ENCODE data around the gene ATG4A. TPM values are rescaled to one million over a fixed set of nuclear protein-coding genes. Genes with fewer than 3 reads are reported as not detected.

ATG4A gene, protein sequence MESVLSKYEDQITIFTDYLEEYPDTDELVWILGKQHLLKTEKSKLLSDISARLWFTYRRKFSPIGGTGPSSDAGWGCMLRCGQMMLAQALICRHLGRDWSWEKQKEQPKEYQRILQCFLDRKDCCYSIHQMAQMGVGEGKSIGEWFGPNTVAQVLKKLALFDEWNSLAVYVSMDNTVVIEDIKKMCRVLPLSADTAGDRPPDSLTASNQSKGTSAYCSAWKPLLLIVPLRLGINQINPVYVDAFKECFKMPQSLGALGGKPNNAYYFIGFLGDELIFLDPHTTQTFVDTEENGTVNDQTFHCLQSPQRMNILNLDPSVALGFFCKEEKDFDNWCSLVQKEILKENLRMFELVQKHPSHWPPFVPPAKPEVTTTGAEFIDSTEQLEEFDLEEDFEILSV
- 10 to 100 TPM in 2 of 8 experiments, 1 to 10 TPM in 6; 5.0 to 29.7 (median 8.4) TPM for total RNA-seq

DNA sequence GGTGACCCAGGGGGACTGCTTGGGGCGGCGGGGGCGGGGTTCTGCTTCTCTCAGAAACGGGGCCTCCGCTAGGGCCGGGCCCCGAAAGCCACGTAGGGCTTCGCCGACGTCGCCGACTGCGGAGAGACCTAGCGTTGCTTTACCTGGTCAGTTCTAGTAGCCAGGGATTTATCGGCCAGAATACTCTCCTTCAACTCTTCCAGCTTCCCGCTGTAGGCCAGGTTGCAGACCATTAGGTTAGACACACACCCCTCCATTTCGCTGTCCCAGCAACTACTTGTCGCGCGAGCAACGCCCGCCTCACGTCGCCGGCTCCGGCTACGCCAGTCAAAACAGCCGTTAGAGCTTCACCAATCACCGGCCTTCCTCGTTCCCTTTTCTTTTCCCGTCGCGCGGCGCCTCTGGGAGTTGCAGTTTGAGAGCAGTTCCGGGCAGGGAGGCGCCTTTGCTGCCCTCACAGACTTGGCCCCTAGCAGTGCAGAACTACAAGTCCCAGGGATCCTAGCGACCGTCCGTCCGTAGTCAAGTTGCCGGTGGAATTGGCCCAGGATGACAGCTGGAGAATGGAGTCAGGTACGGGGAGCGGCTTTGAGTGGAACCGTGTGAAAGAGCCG, at the start of gene ATG4A, which contains the start of gene PSMD10:
TSS of gene ATG4A (plus strand) at position 515 of the 614 bp plus-strand sequence. CDS start at position 564, 49 bp downstream.
TSS of gene PSMD10 (minus strand) at position 279 of the 614 bp plus-strand sequence. CDS start at position 257, 22 bp downstream.
- ATAC-seq (replicated peaks in 6 of 8) = peak; percentile 93 to 98 (median 97)
- in situ Hi-C loops (cut with MboI; ENCODE audit: low pct_unique_long_range_greater_than_20kb in 2 of 9, low sequenced_read_pairs in 9 of 9, unreplicated experiment in 9 of 9) = no loop called here
- peak within 1 kb of the TSS; percentile 76 to 84 for H3K27ac ChIP-seq
- H3K4me3 ChIP-seq = peak within 1 kb of the TSS; percentile 44 to 99 (median 56)
- WGBS, 10 experiments = 0 to 57% (median 10%) methylated on average over 1 to 28 of the region's 47 CpGs; no CpG with 5 or more reads in 7 of the 10 experiments
- H3K4me1 ChIP-seq (replicated peaks in 1 of 2) = no peaks in the 10 kb centered on the region

DNA sequence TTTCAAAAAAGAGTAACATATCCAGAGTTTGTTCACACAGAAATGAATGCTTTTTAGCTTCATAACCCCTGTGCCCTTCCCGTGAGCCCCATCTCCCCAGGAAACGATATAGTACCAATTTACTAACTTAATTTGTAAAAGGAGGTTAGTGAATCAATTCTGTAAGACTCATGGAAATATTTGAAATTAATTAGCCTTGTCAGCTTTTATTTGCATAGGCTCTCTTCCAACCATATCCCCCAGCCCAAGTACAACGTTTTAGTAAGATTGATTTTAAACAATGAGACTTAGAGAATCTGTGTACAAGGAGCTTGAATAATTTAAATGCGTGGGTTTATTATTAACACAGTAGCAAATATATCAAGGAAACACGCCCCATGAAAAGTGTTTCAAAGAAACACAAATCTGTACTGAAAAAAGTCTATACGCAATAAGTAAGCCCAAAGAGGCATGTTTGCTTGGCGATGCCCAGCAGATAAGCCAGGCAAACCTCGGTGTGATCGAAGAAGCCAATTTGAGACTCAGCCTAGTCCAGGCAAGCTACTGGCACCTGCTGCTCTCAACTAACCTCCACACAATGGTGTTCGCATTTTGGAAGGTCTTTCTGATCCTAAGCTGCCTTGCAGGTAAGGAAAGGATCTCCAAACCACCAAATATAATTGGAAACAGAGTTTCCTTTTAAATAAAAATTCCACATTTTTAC, 46.9 kb upstream of the ATG4A start, which contains the start of gene VSIG1:
TSS of gene VSIG1 (plus strand) at position 512 of the 703 bp plus-strand sequence. CDS start at position 578, 66 bp downstream.
- ATAC-seq (replicated peaks in 6 of 8) = no peak
- H3K4me1 ChIP-seq (replicated peaks in 1 of 2) = no peaks in the 10 kb centered on the region
- H3K4me3 ChIP-seq = no peak within 1 kb of the TSS
- in situ Hi-C loops (cut with MboI; ENCODE audit: low pct_unique_long_range_greater_than_20kb in 2 of 9, low sequenced_read_pairs in 9 of 9, unreplicated experiment in 9 of 9) = no loop called here
- H3K27ac ChIP-seq = no peak within 1 kb of the TSS
- 48 to 100% (median 74%) methylated on average over 1 to 10 of the region's 10 CpGs; no CpG with 5 or more reads in 5 of the 10 experiments for WGBS, 10 experiments

- ATAC-seq (replicated peaks in 6 of 8) = no peak
These were observed 41.9 kb upstream of the ATG4A start for GRCh38 chrX:108049649-108050048.

DNA sequence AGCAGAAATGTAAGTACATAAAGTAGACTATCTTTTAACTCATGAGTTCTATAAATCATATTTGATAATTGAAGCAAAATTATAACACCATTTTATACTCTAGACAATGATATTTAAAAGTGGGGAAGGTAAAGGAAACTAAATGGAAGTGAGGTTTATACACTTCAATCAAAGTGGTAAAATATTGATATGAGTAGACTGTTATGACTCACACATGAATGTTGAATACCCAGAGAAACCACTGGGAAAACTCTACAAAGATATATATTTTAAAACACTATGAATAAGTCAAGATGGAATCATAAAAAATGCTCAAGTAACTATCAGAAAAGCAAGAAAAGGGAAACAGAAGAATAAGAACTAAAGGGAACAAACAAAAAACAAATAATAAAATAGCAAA, 38.4 kb upstream of the ATG4A start:
- no peak overlapping the region for H3K4me3 ChIP-seq
- ATAC-seq (replicated peaks in 6 of 8) = no peak
- in situ Hi-C loops (cut with MboI; ENCODE audit: low pct_unique_long_range_greater_than_20kb in 2 of 9, low sequenced_read_pairs in 9 of 9, unreplicated experiment in 9 of 9) = no loop called here
- H3K27ac ChIP-seq = no peak overlapping the region
- no peaks in the 10 kb centered on the region for H3K4me1 ChIP-seq (replicated peaks in 1 of 2)

More at GRCh38 chrX:108049649-108050048, 41.9 kb upstream of the ATG4A start:
- in situ Hi-C loops (cut with MboI; ENCODE audit: low pct_unique_long_range_greater_than_20kb in 2 of 9, low sequenced_read_pairs in 9 of 9, unreplicated experiment in 9 of 9) = no loop called here
- 0 to 100% (median 67%) methylated on average over 1 of the region's 1 CpG; no CpG with 5 or more reads in 7 of the 10 experiments for WGBS, 10 experiments
- Histone ChIP-seq H3K4me1 (replicated peaks in 1 of 2) (no peaks in the 10 kb centered on the region), H3K4me3 (no peak overlapping the region), H3K27ac (no peak overlapping the region)

GRCh38 chrX:108055546-108055945, 36.0 kb upstream of the ATG4A start:
- no peak overlapping the region for H3K27ac ChIP-seq
- H3K4me1 ChIP-seq (replicated peaks in 1 of 2) = no peaks in the 10 kb centered on the region
- in situ Hi-C loops (cut with MboI; ENCODE audit: low pct_unique_long_range_greater_than_20kb in 2 of 9, low sequenced_read_pairs in 9 of 9, unreplicated experiment in 9 of 9) = no loop called here
- ATAC-seq (replicated peaks in 6 of 8) = no peak
- H3K4me3 ChIP-seq = no peak overlapping the region

DNA sequence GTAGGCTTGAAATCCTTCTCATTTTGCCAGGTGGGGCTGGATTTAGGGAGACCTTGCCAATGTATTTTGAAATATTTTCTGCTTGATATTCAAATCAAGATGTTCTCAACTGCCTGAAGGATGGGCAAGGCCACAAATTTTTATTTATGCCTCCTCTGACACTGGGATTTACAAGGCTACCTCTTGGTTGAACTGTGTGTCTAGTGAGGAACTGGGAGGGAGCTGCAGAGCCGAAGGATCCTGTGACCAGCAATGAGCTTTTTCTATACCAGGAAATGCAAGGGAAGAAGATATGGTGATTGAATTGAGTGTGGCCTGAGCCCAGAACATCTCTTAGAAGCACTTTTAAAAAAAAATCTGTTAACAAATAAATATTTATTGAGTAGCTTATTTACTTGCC, 31.8 kb upstream of the ATG4A start:
- ATAC-seq (replicated peaks in 6 of 8) = peak in 3 of 8 experiments; percentile 82 to 95 (median 95)
- WGBS, 10 experiments = 43% methylated on average over 1 of the region's 1 CpG; no CpG with 5 or more reads in 9 of the 10 experiments
- H3K27ac ChIP-seq = no peak overlapping the region
- in situ Hi-C loops (cut with MboI; ENCODE audit: low pct_unique_long_range_greater_than_20kb in 2 of 9, low sequenced_read_pairs in 9 of 9, unreplicated experiment in 9 of 9) = no loop called here
- H3K4me1 ChIP-seq (replicated peaks in 1 of 2) = no peaks in the 10 kb centered on the region
- H3K4me3 ChIP-seq = no peak overlapping the region

GRCh38 chrX:108064001-108064400, 27.6 kb upstream of the ATG4A start:
- Histone ChIP-seq H3K4me1 (replicated peaks in 1 of 2) (no peaks in the 10 kb centered on the region), H3K27ac (no peak overlapping the region), H3K4me3 (no peak overlapping the region)
- in situ Hi-C loops (cut with MboI; ENCODE audit: low pct_unique_long_range_greater_than_20kb in 2 of 9, low sequenced_read_pairs in 9 of 9, unreplicated experiment in 9 of 9) = no loop called here
- no peak for ATAC-seq (replicated peaks in 6 of 8)
- WGBS, 10 experiments = 14 to 40% methylated on average over 1 of the region's 1 CpG; no CpG with 5 or more reads in 8 of the 10 experiments

DNA sequence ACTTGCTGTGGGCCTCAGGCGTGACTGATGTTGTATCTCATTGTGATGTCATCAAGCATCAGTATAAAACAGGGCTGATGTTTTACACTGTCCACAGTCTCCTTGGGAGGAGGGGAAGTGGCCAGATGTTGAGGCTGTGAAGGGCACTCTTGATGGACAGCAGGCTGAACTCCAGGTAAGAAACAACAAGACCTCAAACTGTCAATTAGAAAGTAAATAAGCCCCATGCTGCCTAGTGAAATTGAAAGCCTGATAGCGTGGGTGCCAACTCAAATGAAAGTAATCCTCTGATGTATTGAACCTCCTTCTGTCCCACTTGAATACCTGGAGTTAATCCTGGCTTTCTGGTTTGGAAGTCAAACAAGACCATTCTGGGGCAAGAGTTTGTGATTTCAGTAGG, 27.0 kb upstream of the ATG4A start:
- H3K27ac ChIP-seq = no peak overlapping the region
- WGBS, 10 experiments = 63 to 100% (median 80%) methylated on average over 1 to 2 of the region's 2 CpGs; no CpG with 5 or more reads in 7 of the 10 experiments
- H3K4me1 ChIP-seq (replicated peaks in 1 of 2) = no peaks in the 10 kb centered on the region
- no peak overlapping the region for H3K4me3 ChIP-seq
- in situ Hi-C loops (cut with MboI; ENCODE audit: low pct_unique_long_range_greater_than_20kb in 2 of 9, low sequenced_read_pairs in 9 of 9, unreplicated experiment in 9 of 9) = no loop called here
- no peak for ATAC-seq (replicated peaks in 6 of 8)

- no CpG with 5 or more reads among the region's 1 CpG for WGBS, 10 experiments
These were observed 23.5 kb upstream of the ATG4A start for GRCh38 chrX:108068121-108068520.

GRCh38 chrX:108070891-108071290, 20.7 kb upstream of the ATG4A start:
- Histone ChIP-seq H3K27ac (no peak overlapping the region), H3K4me3 (no peak overlapping the region), H3K4me1 (replicated peaks in 1 of 2) (no peaks in the 10 kb centered on the region)
- in situ Hi-C loops (cut with MboI; ENCODE audit: low pct_unique_long_range_greater_than_20kb in 2 of 9, low sequenced_read_pairs in 9 of 9, unreplicated experiment in 9 of 9) = no loop called here
- no peak for ATAC-seq (replicated peaks in 6 of 8)
- WGBS, 10 experiments = 34 to 49% methylated on average over 3 of the region's 4 CpGs; no CpG with 5 or more reads in 8 of the 10 experiments

More at GRCh38 chrX:108068121-108068520, 23.5 kb upstream of the ATG4A start:
- H3K4me1 ChIP-seq (replicated peaks in 1 of 2) = no peaks in the 10 kb centered on the region
- in situ Hi-C loops (cut with MboI; ENCODE audit: low pct_unique_long_range_greater_than_20kb in 2 of 9, low sequenced_read_pairs in 9 of 9, unreplicated experiment in 9 of 9) = no loop called here
- no peak for ATAC-seq (replicated peaks in 6 of 8)
- no peak overlapping the region for H3K4me3 ChIP-seq
- H3K27ac ChIP-seq = no peak overlapping the region

- Histone ChIP-seq H3K27ac (no peak overlapping the region), H3K4me1 (replicated peaks in 1 of 2) (no peaks in the 10 kb centered on the region), H3K4me3 (no peak overlapping the region)
- ATAC-seq (replicated peaks in 6 of 8) = no peak
- in situ Hi-C loops (cut with MboI; ENCODE audit: low pct_unique_long_range_greater_than_20kb in 2 of 9, low sequenced_read_pairs in 9 of 9, unreplicated experiment in 9 of 9) = no loop called here
- WGBS, 10 experiments = 58 to 100% (median 100%) methylated on average over 1 of the region's 1 CpG; no CpG with 5 or more reads in 6 of the 10 experiments
These were observed 20.0 kb upstream of the ATG4A start for GRCh38 chrX:108071578-108071977.

DNA sequence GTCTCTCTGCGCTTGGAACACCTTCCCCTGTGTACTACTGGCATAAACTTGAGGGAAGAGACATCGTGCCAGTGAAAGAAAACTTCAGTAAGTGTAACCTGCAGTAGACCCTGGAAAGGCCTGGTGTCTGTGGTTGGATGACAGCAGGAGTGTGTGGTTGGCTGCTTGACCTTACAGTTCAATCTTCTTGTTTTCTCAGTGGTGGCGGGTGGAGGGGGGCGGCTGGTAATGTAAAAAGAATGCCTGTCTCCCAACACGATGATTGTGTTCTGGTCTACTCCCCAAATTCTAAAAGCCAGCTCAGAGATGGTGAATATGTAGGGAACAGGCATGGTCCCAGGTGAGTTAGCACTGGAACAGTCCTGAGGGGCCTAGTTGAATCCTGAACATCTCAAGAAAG, 18.8 kb upstream of the ATG4A start:
- no peak overlapping the region for H3K27ac ChIP-seq
- H3K4me3 ChIP-seq = no peak overlapping the region
- WGBS, 10 experiments = 45 to 73% methylated on average over 2 to 3 of the region's 5 CpGs; no CpG with 5 or more reads in 8 of the 10 experiments
- no peak for ATAC-seq (replicated peaks in 6 of 8)
- no peaks in the 10 kb centered on the region for H3K4me1 ChIP-seq (replicated peaks in 1 of 2)
- in situ Hi-C loops (cut with MboI; ENCODE audit: low pct_unique_long_range_greater_than_20kb in 2 of 9, low sequenced_read_pairs in 9 of 9, unreplicated experiment in 9 of 9) = no loop called here

DNA sequence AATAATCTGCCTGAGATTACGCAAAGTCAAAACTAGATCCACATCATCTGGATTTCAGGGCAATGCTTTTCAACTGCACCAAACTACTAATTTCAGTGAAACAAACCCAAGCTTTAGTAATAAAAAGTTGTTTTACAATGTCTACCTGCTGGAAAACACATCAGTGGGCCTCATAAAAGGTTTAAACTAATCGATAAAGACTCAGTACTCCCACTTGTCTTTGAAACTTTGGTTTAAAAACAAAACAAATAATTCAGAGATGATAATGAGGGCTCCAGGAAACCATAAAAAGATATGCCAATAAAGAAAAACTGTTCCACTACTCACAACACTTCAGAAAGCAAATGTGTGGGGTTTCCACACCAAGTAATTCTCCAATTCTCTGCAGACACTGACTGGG, 10.5 kb upstream of the ATG4A start:
- no peak overlapping the region for H3K4me3 ChIP-seq
- in situ Hi-C loops (cut with MboI; ENCODE audit: low pct_unique_long_range_greater_than_20kb in 2 of 9, low sequenced_read_pairs in 9 of 9, unreplicated experiment in 9 of 9) = no loop called here
- no peaks in the 10 kb centered on the region for H3K4me1 ChIP-seq (replicated peaks in 1 of 2)
- no peak overlapping the region for H3K27ac ChIP-seq
- ATAC-seq (replicated peaks in 6 of 8) = no peak
- WGBS, 10 experiments = 61 to 100% (median 100%) methylated on average over 1 to 2 of the region's 2 CpGs; no CpG with 5 or more reads in 5 of the 10 experiments

All from motor neuron (in vitro differentiated cells).